Measurements from ENCODE around the gene AGTRAP.

The AGTRAP gene

DNA sequence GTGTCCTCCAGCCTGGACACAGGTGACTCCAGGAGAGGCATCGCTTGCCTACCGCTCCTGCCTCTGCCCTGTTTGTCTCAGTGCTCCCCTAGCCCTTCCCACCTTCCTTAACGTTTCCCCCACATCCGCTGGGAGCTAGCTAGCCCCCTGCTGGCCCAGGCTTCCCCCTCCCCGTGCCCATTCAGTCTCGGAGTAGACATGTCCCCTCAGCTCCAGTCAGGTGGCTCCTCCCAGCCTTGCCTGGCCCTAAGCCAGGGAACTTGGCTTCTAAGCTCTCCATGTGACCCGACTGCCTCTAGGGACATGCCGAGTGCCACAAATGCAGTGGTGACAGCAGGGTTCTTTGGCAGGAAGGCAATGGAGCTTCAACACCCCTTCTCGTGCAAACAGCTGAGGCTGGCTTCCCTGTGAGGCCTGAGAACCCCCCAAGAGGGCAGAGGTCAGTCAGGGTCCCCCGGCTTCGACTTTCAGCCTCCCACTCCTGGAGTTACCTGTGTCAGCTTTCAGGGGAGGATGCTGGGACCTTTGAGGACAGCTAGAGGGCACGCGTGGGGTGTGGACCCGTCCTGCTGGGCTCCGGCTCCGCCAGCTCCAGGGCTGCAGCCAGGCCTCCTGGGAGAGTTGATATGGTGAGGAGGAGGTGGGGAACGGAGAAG is 28.2 kb upstream of the AGTRAP start:
- peak; percentile 94 for DNase-seq

DNA sequence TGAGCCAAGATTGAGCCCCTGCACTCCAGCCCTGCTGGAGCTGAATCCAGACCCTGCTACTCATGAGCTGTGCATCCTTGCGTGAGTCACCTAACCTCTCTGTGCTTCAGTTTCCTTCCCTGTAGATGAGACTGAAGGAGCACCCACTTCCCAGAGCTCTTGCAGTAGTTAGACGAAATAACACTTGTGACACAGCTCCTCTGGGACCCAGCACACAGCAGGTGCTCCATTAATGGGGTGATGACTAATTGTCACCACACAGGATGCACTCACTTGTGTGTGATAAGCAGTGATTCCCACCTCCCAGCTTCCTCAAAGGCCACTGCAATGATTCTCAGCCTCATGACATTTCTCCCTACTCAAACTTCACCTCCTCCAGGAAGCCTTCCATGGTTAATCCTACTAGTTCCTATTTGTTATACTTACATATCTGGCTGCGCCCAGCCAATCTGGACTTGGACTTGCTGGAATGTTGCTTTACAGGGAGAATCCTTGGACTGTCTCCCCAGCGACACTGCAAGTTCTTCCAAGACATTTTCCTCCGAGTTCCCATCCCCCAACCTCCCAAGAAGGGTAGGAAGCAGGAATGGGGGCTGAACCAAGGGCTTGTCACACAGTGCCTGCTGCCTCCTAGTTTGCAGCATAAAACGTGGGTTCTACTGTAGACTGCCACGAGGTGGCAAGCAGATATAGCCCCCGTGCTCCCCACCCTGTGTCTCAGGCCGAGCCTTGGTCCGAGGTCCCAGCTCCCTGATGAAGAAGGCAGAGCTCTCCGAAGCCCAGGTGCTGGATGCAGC is 27.2 kb upstream of the AGTRAP start:
- no peak for DNase-seq

DNA sequence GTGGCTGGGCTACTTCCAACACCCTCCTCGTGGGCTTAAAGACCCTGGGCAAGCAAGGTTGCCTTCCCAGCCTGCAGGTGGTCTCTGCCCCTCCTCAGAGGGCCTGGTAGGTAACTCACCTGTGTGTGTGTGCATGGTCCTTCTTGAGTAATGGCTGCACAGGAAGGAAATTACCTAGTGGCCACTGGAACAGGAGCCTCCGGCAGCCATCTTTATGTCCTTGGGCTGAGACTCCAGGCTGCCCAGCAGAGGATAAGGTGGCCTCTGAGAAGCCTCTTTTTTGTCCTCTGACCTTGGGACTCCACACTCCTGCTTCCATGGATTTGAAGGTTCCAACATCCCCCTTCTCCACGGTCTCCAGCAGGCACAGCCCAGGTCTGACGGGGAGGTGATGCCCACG is 24.4 kb upstream of the AGTRAP start:
- DNase-seq = no peak

DNA sequence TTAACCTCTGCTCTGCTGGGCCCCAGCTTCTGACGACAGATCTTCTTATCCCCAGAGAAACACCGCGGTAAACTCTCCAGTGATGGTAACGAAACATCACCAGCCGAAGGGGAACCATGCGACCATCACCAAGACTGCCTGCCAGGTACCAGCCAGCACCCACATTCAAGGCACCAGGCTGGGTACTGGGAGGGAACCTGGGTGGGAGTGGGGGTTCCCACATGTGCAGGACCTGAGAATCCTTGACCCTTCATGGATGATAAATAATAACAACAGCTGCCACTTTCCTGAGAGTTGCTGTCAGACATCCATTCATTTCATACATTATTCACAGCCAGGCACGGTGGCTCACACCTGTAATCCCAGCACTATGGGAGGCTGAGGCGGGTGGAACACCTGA is 23.7 kb upstream of the AGTRAP start:
- no peak for DNase-seq

DNA sequence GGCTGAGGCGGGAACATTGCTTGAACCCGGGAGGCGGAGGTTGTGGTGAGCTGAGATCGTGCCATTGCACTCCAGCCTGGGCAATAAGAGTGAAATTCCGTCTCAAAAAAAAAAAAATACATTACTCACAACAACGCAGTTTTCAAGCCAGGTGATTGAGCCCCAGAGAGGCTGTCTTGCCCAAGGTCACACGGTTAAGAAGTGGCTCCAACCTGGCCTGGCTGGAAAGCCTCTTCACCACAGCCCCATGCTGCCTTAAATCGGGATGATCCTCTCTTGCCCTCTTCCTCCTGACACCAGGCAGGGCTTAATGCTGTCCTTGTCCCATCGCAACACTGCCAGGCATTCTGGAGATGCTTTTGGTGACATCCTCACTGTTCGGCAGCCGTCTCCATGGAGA is 22.8 kb upstream of the AGTRAP start:
- no peak for DNase-seq

DNA sequence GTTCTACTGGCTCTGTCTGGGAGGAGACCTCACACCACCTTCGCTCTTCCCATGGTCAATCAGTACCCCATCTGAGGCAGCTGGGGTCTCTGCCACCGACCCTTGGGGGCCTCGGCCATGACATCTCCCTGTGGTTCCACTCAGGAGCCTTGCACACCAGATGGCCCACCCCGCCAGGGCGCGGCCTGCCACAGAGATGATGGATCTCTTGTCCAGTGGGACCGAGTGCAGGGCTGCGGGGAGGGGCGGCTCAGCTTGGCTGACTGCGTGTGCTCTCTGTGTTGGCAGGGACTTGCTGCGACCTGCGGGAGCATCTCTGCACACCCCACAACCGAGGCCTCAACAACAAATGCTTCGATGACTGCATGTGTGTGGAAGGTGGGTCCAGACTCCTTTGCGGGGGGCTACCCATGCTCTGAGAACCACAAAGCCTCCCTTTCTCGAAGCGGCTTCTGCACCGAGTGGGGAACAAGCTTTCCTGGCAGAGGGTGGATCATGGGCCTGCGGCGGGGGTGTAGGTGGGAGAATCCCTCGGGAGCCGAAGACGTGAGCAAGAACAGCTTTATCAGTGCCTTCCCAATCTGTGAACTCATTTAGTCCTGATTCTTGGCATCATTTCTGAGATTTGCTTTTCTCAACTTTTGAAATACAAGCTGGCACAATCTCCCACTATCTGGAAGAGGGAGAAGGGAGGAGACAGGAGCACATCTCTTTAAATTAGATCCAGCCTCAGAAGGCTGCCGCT is 20.9 kb upstream of the AGTRAP start:
- DNase-seq = no peak

DNA sequence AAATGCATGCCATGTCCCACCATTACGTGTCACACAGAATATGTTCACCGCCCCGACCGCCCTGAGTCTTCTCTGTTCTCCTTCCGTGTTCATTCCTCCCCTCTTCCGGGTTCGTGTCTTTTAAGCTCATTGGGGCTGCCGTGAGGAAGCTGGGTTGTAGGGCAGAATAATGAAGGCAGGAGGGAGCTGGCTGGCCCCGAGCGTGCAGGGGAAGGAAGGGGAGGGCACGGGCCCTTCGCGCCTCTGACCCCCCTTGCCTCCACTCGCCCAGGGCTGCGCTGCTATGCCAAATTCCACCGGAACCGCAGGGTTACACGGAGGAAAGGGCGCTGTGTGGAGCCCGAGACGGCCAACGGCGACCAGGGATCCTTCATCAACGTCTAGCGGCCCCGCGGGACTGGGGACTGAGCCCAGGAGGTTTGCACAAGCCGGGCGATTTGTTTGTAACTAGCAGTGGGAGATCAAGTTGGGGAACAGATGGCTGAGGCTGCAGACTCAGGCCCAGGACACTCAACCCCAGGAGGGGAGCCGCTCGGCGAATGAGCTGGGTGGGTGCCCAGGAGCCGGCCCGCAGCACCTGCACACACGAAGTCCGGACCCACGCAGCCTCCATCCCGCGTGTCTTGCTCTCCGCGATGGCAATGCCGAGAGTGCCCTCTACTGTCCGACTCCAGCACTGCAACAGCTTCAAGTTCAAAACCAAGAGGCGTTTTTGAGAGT is 16.5 kb upstream of the AGTRAP start:
- peak; percentile 57 for DNase-seq

DNA sequence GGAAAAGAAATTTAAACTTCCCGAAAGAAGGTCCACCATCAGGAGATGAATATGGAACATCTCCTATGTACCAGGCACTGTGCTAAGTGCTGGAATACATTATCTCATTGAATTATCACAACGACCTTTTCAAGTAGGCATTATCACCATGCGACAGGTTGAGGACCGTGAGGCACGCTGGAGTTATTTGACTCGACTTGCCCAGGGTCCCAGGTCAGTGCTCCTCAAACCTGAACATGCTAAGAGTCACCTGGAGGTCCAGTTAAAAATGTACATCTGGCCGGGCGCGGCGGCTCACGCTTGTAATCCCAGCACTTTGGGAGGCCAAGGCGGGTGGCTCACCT is 15.9 kb upstream of the AGTRAP start:
- DNase-seq = no peak

DNA sequence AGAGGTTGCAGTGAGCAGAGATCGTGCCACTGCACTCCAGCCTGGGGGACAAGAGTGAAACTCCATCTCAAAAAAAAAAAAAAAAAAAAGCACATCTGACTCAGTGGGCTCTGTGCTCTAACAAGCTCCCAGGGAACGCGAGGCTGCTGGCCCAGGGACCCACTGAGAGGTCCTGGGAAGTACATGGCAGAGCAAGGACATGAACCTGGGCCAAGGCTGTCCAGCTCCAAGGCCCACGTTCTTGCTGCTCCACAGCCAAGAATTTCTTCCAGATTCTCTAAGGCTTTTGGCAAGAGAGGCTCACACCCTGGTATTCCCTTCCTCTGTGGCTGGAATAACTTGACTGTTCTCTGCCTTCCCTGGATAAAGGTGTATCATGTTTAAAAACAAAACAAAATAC is 15.4 kb upstream of the AGTRAP start:
- no peak for DNase-seq

DNA sequence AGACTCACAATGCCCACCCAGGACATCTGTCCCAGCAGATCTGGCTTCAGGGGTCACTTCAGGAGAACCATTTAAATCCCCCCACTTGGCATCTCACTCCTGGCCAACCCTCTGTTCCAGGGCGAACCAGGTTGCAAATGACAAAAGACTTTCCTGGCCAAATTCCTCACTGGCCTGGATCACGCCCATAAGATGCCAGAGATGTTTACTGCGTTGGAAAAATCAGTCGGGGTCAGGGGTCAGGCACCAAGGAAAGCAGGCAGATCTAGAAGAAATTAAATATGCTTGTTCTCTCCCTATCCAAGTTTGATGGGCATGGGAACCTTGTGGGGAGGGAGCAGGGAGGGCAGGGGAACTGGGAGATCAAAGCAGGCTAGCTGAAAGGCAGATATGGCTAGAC is 14.6 kb upstream of the AGTRAP start:
- DNase-seq = no peak

DNA sequence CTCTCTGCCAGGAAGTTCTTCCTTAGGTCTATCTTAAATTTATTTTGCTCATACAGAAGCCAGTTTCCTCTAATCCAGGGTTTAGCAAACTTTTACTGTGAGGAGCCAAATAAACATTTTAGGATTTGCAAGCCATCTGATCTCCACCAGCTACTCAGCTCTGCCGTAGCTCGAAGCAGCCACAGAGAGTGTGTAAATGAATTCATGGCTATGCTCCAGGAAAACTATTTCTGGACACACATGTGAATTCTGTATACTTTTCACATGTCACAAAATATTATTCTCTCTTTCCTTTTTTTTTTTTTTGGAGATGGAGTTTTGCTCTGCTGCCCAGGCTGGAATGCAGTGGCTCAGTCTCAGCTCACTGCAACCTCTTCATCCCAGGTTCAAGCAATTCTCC is 13.4 kb upstream of the AGTRAP start:
- no peak for DNase-seq

DNA sequence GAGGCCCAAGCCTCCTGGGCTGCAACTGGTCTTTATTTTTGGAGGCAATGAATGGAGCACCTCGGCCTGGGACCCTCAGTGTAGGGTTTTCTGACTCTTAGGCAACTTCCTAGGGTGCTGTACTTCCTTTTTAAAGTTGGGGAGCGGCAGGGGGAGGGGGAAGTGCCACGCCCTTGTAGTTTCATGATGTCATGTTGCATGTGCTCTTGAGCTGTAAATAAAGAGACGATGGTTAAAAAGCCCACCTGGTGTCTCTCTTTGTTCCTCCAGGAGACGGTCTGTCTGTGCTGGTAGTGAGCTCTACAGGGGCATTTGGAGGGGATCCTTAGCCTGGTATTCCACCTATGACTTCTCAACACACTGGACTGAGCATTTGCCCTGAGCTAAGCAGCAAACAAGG is 10.3 kb upstream of the AGTRAP start:
- peak; percentile 11 for DNase-seq

DNA sequence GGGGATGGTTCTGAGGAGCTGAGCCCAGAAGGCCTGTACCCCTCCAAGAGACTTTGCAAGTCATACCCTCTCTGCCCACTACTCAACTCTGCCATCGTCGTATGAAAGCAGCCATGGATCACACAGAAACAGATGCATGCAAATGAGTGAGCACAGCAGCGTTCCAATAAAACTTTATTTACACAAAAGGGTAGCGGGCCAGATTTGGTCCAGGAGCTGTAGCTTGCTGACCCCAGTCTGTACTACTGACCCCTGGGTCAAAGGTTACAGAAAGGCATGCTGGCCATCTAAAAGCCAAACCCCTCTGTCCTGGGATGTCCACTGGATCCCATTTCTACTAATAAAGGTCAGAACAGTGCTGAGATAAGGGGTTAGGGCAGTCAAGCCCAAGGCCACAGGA is 8.8 kb upstream of the AGTRAP start:
- no peak for DNase-seq

DNA sequence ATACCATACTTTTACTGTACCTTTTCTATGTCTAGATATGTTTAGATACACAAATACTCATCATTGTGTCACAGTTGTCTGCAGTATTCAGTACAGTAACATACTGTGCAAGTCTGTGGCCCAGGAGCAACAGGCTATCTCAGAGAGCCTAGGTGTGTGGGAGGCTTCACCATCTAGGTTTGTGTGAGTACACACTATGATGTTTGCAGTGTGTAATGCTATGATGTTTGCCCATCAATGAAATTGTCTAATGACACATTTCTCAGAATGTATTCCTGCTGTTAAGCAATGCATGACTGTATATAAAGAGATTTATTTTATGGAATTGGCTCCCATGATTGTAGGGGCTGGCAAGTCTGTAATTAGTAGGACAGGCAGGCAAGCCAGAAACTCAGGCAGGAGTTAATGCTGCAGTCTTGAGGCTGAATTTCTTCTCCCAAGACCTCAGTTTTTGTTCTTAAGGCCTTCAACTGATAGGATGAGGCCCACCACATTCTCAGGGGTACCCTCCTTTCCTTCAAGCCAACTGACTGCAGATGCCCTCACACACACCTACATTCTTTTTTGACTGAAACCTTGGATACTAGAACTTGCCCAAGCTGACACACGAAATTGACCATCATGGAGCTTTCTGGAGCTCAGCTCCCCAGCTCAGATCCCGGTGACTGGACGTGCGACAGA is 7.7 kb upstream of the AGTRAP start:
- DNase-seq = no peak

DNA sequence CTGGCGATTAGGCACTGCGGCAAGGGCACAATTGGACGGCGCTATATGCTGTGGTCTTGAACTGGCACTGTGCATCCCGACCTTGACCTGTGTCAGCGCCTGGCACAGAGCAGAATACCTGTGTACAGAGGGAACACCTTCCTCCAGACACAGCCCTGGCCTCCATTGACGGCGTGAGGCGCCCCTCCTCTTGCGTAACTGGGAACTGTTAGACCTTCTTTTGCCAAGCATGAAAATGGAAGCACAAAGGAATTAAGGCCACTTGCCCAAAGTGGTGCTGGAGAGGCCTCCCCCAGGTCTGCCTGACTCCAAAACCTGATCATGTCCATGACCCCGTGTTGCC is 6.8 kb upstream of the AGTRAP start:
- DNase-seq = no peak

DNA sequence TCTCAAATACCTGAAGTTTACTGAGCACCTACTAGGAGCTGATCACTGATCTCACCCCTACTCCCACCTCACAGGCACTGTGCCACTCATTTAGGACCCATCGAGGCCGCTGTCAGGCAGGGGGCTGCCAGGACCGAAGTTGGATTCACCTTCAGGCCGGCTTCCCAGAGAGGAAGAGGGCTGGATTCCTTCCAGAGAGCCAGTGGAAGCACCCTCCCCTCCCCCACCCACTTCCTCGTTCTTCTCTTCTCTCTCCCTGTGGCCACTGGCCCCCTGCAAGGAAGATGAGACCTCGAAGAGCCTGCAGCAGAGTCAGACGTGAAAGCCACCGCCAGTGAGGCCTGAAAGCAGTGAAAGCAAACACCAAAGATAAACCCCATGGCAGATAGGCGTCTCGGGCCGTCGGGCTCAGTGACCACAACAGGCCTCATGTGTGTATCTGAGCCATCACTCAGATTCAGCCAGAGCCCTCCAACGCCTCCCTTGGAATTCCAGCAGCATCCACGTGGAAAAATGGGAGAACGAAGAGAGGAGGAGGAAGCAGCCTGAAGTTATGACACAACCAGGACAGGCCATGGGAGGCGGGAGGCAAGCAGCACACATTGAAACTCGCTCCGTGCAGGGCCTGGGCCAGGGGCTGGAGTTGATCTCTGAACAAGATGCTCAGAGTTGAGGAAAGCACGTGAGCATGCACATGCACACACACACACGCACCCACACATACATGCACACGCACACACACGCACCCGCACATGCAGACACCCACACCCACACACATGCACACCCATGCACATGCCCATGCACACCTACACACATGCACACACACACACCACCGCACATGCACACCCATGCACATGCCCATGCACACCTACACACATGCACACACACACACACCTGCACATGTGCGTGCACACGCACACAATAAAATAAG is 6.2 kb upstream of the AGTRAP start:
- no peak for DNase-seq

DNA sequence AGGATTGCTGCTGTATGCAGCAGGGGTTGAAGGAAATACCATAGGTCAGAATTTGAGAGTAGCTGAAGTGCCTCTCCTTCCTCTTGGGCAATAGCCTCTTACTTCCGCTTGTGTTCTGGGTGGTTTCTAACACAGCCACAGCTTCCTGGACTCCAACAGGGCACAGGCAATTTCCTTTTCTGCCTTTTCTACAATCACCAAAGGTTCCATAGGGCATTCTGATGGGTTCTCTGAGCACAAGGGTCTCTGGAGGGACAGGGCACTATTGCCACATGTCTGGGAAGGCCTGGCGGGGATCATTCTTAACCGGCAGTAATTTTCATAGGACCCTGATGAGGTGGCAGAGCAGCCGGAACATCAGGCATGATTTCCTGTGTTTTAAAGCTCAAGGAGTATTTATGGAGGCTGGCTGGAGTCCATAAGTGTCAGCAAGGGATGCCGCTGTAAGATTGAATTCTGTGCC is 5.5 kb upstream of the AGTRAP start:
- DNase-seq = peak; percentile 38

DNA sequence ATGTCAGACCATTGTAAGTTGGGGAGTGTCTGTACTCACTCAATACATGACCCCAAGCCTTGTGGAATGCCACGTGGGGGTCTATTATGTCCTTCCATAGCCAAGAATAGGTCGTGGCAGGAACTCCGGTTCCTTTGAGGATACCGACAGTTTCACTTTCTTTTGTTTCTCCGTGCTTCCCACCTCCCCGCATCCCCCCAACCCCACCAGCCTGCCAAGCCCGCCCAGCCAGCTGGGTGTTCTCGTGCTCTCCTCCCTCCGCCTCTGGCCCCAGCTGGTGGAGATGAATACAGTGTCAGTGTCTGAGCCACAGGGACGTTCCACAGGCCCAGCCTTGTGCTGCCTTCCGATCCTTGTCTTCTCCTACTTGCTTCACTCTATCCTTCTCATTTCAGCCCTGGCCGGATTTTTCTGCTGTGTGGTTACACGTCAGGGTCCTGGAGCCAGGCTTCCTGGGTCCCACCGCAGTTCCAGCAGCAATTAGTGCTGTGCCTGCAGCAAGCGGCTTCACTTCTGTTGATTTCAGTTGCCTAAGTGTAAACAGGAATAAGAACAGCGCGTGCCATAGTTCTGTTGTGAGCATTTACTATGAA is 4.1 kb upstream of the AGTRAP start:
- peak; percentile 61 for DNase-seq

DNA sequence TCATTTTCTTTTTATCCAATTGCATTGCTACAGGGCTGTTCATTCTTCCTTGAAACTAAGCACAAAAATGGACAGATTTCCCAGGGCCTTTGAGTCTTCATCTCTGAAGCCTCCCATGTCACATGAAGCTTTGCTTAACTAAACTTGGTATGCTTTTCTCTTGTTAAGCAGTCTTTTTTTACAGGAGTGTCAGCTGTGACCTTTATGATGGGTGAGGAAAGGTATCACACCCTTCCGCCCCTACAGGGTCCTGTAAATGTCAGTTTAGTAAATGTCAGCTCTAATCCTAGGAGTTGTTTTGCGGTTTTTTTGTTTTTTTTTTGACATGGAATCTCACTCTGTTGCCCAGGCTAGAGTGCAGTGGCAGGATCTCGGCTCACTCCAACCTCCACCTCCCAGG is 2.6 kb upstream of the AGTRAP start:
- no peak for DNase-seq

DNA sequence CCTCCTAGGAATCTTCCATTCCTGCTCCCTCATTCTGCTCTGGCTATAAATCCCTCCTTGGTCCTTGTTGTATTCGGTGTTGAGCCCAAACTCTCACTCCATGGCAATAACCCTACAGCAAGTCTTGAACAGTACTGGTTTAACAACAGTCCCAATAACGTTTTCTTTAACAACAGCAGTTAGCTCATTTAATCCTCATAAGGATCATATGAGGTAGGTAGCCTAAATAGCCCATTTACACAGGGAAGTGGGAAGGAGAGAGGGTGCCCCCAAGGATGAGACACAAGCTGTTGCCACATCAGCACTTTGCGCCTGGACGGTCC is 444 bp upstream of the AGTRAP start:
- no peak for DNase-seq

Data from DMS79 treated with DMSO at 0.1 percent for 48 hours (cell line).